Neutrophil (primary cell): Measurements from ENCODE around the gene TTLL4.
"Not testable (repeated sequence)": the region's sequence is repeated elsewhere in the genome, so short reads cannot be mapped to it uniquely, and the experiment has no call there.

Experiments
- H3K27ac ChIP-seq: fragments of 200-600 bp; sonication (generic); 2 replicates; pipeline ENCODE4 v1.5.1; 2016; ENCODE audit warnings: mild to moderate bottlenecking, moderate library complexity
- H3K27me3 ChIP-seq: fragments of 200-600 bp; sonication (generic); 2 replicates; pipeline ENCODE4 v1.6.0; 2016; ENCODE audit warnings: mild to moderate bottlenecking
- H3K36me3 ChIP-seq: fragments of 200-600 bp; sonication (generic); 2 replicates; pipeline ENCODE4 v1.5.1; 2017
- H3K4me1 ChIP-seq, 2 experiments: fragments of 200-600 bp in 1 of 2; sonication (generic) in 1 of 2; 1 replicate in 1 of 2; 2 replicates in 1 of 2; pipeline versions ENCODE4 v1.5.1 to v1.6.1; 2013 to 2016; ENCODE audit warnings: low read depth in 1 of 2, low read length in 1 of 2, mild to moderate bottlenecking in 1 of 2, moderate library complexity in 1 of 2; ENCODE audit not compliant: control insufficient read depth in 1 of 2, insufficient read depth in 1 of 2
- H3K4me3 ChIP-seq, 2 experiments: fragments of 200-600 bp in 1 of 2; sonication (generic) in 1 of 2; 1 replicate in 1 of 2; 2 replicates in 1 of 2; pipeline ENCODE4 v1.5.1; 2013 to 2016; ENCODE audit warnings: low read depth in 1 of 2, low read length in 1 of 2, mild to moderate bottlenecking in 1 of 2, moderate library complexity in 1 of 2
- H3K9me3 ChIP-seq: fragments of 200-600 bp; sonication (generic); 2 replicates; pipeline ENCODE4 v1.5.1; 2016
- TF ChIP-seq, protein P1 (sequence below): fragments of 200-600 bp; sonication (generic); IDR thresholded peaks from 2 replicates; pipeline ENCODE4 v1.5.1; 2016; ENCODE audit warnings: antibody characterized with exemption

Gene TTLL4

GRCh38 chr2:218755198-218755566 is 44.5 kb downstream of the TTLL4 start:
- H3K4me1 ChIP-seq, result peaks cover 8 to 12% of the 10 kb centered on the region in 2 experiments
- H3K4me3 ChIP-seq, result no peak overlapping the region
- H3K36me3 ChIP-seq, result peaks cover 28% of the 10 kb centered on the region
- TF ChIP-seq, protein P1, sequence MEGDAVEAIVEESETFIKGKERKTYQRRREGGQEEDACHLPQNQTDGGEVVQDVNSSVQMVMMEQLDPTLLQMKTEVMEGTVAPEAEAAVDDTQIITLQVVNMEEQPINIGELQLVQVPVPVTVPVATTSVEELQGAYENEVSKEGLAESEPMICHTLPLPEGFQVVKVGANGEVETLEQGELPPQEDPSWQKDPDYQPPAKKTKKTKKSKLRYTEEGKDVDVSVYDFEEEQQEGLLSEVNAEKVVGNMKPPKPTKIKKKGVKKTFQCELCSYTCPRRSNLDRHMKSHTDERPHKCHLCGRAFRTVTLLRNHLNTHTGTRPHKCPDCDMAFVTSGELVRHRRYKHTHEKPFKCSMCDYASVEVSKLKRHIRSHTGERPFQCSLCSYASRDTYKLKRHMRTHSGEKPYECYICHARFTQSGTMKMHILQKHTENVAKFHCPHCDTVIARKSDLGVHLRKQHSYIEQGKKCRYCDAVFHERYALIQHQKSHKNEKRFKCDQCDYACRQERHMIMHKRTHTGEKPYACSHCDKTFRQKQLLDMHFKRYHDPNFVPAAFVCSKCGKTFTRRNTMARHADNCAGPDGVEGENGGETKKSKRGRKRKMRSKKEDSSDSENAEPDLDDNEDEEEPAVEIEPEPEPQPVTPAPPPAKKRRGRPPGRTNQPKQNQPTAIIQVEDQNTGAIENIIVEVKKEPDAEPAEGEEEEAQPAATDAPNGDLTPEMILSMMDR, result no peak
- H3K27ac ChIP-seq, result peak overlapping the region; percentile 40
- no peaks in the 10 kb centered on the region for H3K27me3 ChIP-seq
- H3K9me3 ChIP-seq, result no peaks in the 10 kb centered on the region

GRCh38 chr2:218755567-218756404 is 45.2 kb downstream of the TTLL4 start:
- Histone ChIP-seq H3K4me3 (no peak overlapping the region), H3K9me3 (no peaks in the 10 kb centered on the region), H3K27me3 (no peaks in the 10 kb centered on the region), H3K27ac (peak overlapping the region; percentile 40), H3K36me3 (peaks cover 28% of the 10 kb centered on the region), H3K4me1 (peaks cover 8 to 10% of the 10 kb centered on the region in 2 experiments)
- TF ChIP-seq, protein P1, result no peak

- Histone ChIP-seq H3K4me1 (peaks cover 8 to 10% of the 10 kb centered on the region in 2 experiments), H3K27ac (no peak overlapping the region), H3K36me3 (peaks cover 23% of the 10 kb centered on the region), H3K27me3 (no peaks in the 10 kb centered on the region), H3K4me3 (no peak overlapping the region), H3K9me3 (no peaks in the 10 kb centered on the region)
- TF ChIP-seq, protein P1, result no peak
These were observed 46.2 kb downstream of the TTLL4 start for GRCh38 chr2:218756599-218757377.

GRCh38 chr2:218761795-218762194 is 51.2 kb downstream of the TTLL4 start:
- H3K9me3 ChIP-seq, result no peaks in the 10 kb centered on the region
- H3K27ac ChIP-seq, result no peak overlapping the region
- H3K27me3 ChIP-seq, result no peaks in the 10 kb centered on the region
- no peaks in the 10 kb centered on the region for H3K36me3 ChIP-seq
- no peak overlapping the region for H3K4me3 ChIP-seq
- H3K4me1 ChIP-seq, result peaks cover 15 to 17% of the 10 kb centered on the region in 2 experiments
- TF ChIP-seq, protein P1, result no peak

DNA sequence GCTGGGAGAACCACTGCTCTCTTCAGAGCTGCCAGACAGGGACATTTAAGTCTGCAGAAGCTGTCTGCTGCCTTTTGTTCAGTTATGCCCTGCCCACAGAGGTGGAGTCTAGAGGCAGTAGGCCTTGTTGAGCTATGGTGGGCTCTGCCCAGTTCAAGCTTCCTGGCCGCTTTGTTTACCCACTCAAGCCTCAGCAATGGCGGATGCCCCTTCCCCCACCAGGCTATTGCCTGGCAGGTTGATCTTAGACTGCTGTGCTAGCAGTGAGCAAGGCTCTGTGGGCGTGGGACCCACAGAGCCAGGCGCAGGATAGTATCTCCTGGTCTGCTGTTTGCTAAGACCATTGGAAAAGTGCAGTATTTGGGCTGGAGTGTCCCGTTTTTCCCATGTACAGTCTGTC is 62.1 kb downstream of the TTLL4 start:
- H3K27me3 ChIP-seq, H3K9me3 ChIP-seq, H3K27ac ChIP-seq, H3K4me3 ChIP-seq, H3K36me3 ChIP-seq: not testable (repeated sequence)
- peaks cover 17 to 22% of the 10 kb centered on the region in 2 experiments for H3K4me1 ChIP-seq

DNA sequence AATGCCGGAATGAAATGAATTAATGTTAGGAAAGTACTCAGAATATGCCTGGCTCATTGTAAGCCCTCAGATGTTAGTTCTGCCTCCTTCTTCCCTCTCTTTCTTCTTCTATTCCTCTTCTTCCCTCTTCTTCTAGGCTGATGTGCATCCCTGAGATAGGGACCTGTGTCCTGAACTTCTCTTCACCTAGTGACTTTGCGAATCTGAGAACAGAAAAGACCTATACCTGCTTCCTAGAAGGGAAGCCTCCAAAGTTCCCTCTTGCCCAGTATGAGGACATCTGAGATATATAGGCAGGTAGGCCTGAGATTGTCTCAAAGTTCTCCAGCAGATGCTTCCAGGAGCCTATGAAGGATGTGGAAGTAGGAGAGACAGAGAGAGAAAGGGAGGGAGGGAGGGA is 63.2 kb downstream of the TTLL4 start:
- Histone ChIP-seq H3K27ac (peak overlapping the region; percentile 52), H3K36me3 (no peaks in the 10 kb centered on the region), H3K4me1 (peaks cover 17 to 22% of the 10 kb centered on the region in 2 experiments), H3K9me3 (no peaks in the 10 kb centered on the region), H3K4me3 (no peak overlapping the region), H3K27me3 (peaks cover under 1% of the 10 kb centered on the region)
- TF ChIP-seq, protein P1, result no peak
